SIG-M5 treated with dmso at 0.1 percent for 504 hours (cell line): ENCODE results near the gene ZNF655.
"Not testable (repeated sequence)": the region's sequence is repeated elsewhere in the genome, so short reads cannot be mapped to it uniquely, and the experiment has no call there.

ENCODE experiments used
- DNase-seq: peaks from one replicate; lab custom pipeline; 2025; ENCODE audit not compliant: unreplicated experiment; lab: John Stamatoyannopoulos, UW

ZNF655 gene

GRCh38 chr7:99558306-99559174 lies at the start of gene ZNF655:
TSS of gene ZNF655 (plus strand) at chr7:99558642. CDS start at chr7:99560560, 1,918 bp downstream.
- DNase-seq, result peak; percentile 78

- DNase-seq, result no peak
Observed at GRCh38 chr7:99514050-99514449, 44.4 kb upstream of the ZNF655 start.

- no peak for DNase-seq
Observed at GRCh38 chr7:99521399-99521798, 37.0 kb upstream of the ZNF655 start.

- DNase-seq, result no peak
Observed at GRCh38 chr7:99525713-99526440, 32.6 kb upstream of the ZNF655 start.

GRCh38 chr7:99531354-99531765 lies 27.1 kb upstream of the ZNF655 start:
- DNase-seq, result no peak

GRCh38 chr7:99535667-99536066 lies 22.8 kb upstream of the ZNF655 start:
- DNase-seq, result no peak

- DNase-seq, result no peak
Observed at GRCh38 chr7:99539213-99539811, 19.1 kb upstream of the ZNF655 start.

- DNase-seq, result no peak
Observed at GRCh38 chr7:99540542-99540941, 17.9 kb upstream of the ZNF655 start.

GRCh38 chr7:99541212-99541611 lies 17.2 kb upstream of the ZNF655 start:
- no peak for DNase-seq

- DNase-seq, result no peak
Observed at GRCh38 chr7:99543081-99543671, 15.3 kb upstream of the ZNF655 start.

- DNase-seq, result no peak
Observed at GRCh38 chr7:99543916-99544315, 14.5 kb upstream of the ZNF655 start.

GRCh38 chr7:99545308-99545707 lies 13.1 kb upstream of the ZNF655 start:
- not testable (repeated sequence) for DNase-seq

GRCh38 chr7:99549545-99549944 lies 8.9 kb upstream of the ZNF655 start:
- DNase-seq, result not testable (repeated sequence)

- no peak for DNase-seq
Observed at GRCh38 chr7:99551334-99551733, 7.1 kb upstream of the ZNF655 start.

- DNase-seq, result peak; percentile 85
Observed at GRCh38 chr7:99551767-99552463, 6.5 kb upstream of the ZNF655 start, which contains the start of gene FAM200A. TSS of gene FAM200A (minus strand) at chr7:99552114. CDS start at chr7:99548407, 3,707 bp downstream.

- no peak for DNase-seq
Observed at GRCh38 chr7:99553039-99553438, 5.4 kb upstream of the ZNF655 start.

- DNase-seq, result no peak
Observed at GRCh38 chr7:99554939-99555338, 3.5 kb upstream of the ZNF655 start.

- no peak for DNase-seq
Observed at GRCh38 chr7:99557196-99557607, 1.2 kb upstream of the ZNF655 start.

- DNase-seq, result no peak
Observed at GRCh38 chr7:99557940-99558305, 519 bp upstream of the ZNF655 start.

- no peak for DNase-seq
Observed at GRCh38 chr7:99559175-99559915, 903 bp downstream of the ZNF655 start.
